Measurements from ENCODE around the gene MCRS1.

MCRS1 gene

GRCh38 chr12:49537231-49537751 lies 30.7 kb downstream of the MCRS1 start:
- Histone ChIP-seq H3K4me1 (ENCODE audit: control insufficient read depth, insufficient read depth, low read length) (peaks cover 2% of the 10 kb centered on the region; the same call in 1 of the 2 replicates), H3K4me3 (ENCODE audit: low read depth, low read length) (no peak overlapping the region), H3K27ac (ENCODE audit: extremely low read depth, low read depth, low read length) (no peak overlapping the region), H3K36me3 (ENCODE audit: control insufficient read depth in 2 of 2, insufficient read depth in 1 of 2, low read length in 2 of 2) (no peaks in the 10 kb centered on the region), H3K9me3 (ENCODE audit: control insufficient read depth, insufficient read depth, low read depth, low read length) (no peaks in the 10 kb centered on the region)
- ChIA-PET CTCF (interaction anchor here (0.6 to 1.2 kb wide), 6 partner anchors 137 to 1587 kb away, joined by 3 to 6 read pairs (median 4); partner anchors contain the start of gene TMBIM6), POLR2A (interaction anchor here (0.7 to 1.3 kb wide), 3 partner anchors 16 to 186 kb away, joined by 3 to 7 read pairs (median 4); no protein-coding TSS in a partner anchor)
- no peak for TF ChIP-seq YY2 (tag by site-specific recombination; IDR thresholded peaks at IDR 0.05)
- TF ChIP-seq TCF7L2 (IDR thresholded peaks at IDR 0.05; ENCODE audit: borderline replicate concordance, low read depth, low read length) = no peak
- TF ChIP-seq ZNF362 (tag by site-specific recombination; IDR thresholded peaks at IDR 0.05) = peak; percentile 95
- 0 out of 2 replicates have a peak, but pooled peaks have one; percentile 8 for TF ChIP-seq ZEB2 (tag by site-specific recombination; IDR thresholded peaks at IDR 0.05)
- TF ChIP-seq, protein P1, sequence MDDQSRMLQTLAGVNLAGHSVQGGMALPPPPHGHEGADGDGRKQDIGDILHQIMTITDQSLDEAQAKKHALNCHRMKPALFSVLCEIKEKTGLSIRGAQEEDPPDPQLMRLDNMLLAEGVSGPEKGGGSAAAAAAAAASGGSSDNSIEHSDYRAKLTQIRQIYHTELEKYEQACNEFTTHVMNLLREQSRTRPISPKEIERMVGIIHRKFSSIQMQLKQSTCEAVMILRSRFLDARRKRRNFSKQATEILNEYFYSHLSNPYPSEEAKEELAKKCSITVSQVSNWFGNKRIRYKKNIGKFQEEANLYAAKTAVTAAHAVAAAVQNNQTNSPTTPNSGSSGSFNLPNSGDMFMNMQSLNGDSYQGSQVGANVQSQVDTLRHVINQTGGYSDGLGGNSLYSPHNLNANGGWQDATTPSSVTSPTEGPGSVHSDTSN (CRISPR knock-in tag; IDR thresholded peaks at IDR 0.05) = no peak
- peak; percentile 16; the same call in 1 of the 2 replicates for TF ChIP-seq IKZF3 (tag by site-specific recombination; IDR thresholded peaks at IDR 0.05)
- peak; percentile 71 for TF ChIP-seq WT1 (tag by site-specific recombination; IDR thresholded peaks at IDR 0.05)

GRCh38 chr12:49536526-49537071 lies 31.3 kb downstream of the MCRS1 start:
- ChIA-PET POLR2A (interaction anchor here (2.3 kb wide), 1 partner anchor 169 kb away, joined by 6 read pairs; the partner anchor contains the start of gene SPATS2), CTCF (interaction anchor here (0.6 to 1.7 kb wide), 7 partner anchors 12 to 1586 kb away, joined by 3 to 10 read pairs (median 5); no protein-coding TSS in a partner anchor)
- Histone ChIP-seq H3K36me3 (ENCODE audit: control insufficient read depth in 2 of 2, insufficient read depth in 1 of 2, low read length in 2 of 2) (no peaks in the 10 kb centered on the region), H3K27ac (ENCODE audit: extremely low read depth, low read depth, low read length) (no peak overlapping the region), H3K4me3 (ENCODE audit: low read depth, low read length) (no peak overlapping the region), H3K4me1 (ENCODE audit: control insufficient read depth, insufficient read depth, low read length) (peaks cover 2% of the 10 kb centered on the region; the same call in 1 of the 2 replicates), H3K9me3 (ENCODE audit: control insufficient read depth, insufficient read depth, low read depth, low read length) (no peaks in the 10 kb centered on the region)
- TF ChIP-seq ZBTB11 (tag by site-specific recombination; conservative IDR thresholded peaks at IDR 0.05; ENCODE audit: low read depth) = no peak
- TF ChIP-seq, protein P2, sequence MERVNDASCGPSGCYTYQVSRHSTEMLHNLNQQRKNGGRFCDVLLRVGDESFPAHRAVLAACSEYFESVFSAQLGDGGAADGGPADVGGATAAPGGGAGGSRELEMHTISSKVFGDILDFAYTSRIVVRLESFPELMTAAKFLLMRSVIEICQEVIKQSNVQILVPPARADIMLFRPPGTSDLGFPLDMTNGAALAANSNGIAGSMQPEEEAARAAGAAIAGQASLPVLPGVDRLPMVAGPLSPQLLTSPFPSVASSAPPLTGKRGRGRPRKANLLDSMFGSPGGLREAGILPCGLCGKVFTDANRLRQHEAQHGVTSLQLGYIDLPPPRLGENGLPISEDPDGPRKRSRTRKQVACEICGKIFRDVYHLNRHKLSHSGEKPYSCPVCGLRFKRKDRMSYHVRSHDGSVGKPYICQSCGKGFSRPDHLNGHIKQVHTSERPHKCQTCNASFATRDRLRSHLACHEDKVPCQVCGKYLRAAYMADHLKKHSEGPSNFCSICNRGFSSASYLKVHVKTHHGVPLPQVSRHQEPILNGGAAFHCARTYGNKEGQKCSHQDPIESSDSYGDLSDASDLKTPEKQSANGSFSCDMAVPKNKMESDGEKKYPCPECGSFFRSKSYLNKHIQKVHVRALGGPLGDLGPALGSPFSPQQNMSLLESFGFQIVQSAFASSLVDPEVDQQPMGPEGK (tag by site-specific recombination; IDR thresholded peaks at IDR 0.05) = 0 out of 2 replicates have a peak, but pooled peaks have one; percentile 14
- TF ChIP-seq EGR2 (tag by site-specific recombination; IDR thresholded peaks at IDR 0.05; ENCODE audit: low read depth) = peak; percentile 81
- TF ChIP-seq ZNF513 (tag by site-specific recombination; IDR thresholded peaks at IDR 0.05) = peak; percentile 69; the same call in 1 of the 2 replicates
- no peak for TF ChIP-seq KLF10 (tag by site-specific recombination; IDR thresholded peaks at IDR 0.05)
- peak; percentile 76 for TF ChIP-seq ZNF398 (tag by site-specific recombination; IDR thresholded peaks at IDR 0.05)
- TF ChIP-seq ZFHX2 (tag by site-specific recombination; conservative IDR thresholded peaks at IDR 0.05) = peak; percentile 33; the same call in 1 of the 2 replicates
- no peak for TF ChIP-seq ZNF211 (tag by site-specific recombination; IDR thresholded peaks at IDR 0.05; ENCODE audit: low read depth)
- TF ChIP-seq ZNF423 (tag by site-specific recombination; IDR thresholded peaks at IDR 0.05) = no peak
- TF ChIP-seq ZSCAN18 (tag by site-specific recombination; IDR thresholded peaks at IDR 0.05) = no peak
- TF ChIP-seq ZNF624 (tag by site-specific recombination; IDR thresholded peaks at IDR 0.05) = no peak
